Neuronal stem cell (in vitro differentiated cells): ENCODE results near the gene SORL1-AS1.

Experiments used
- DNase-seq: peaks from one replicate; pipeline ENCODE4 v3.0.0-alpha.2; 2013; ENCODE audit warnings: low spot score
- H2AFZ ChIP-seq: one replicate; pipeline ENCODE4 v1.6.1; 2013; ENCODE audit warnings: mild to moderate bottlenecking, low read length, inconsistent platforms
- H2AK5ac ChIP-seq: 2 replicates; pipeline ENCODE4 v1.6.1; 2013; ENCODE audit warnings: low read depth, mild to moderate bottlenecking, inconsistent platforms, low read length, moderate library complexity, mixed read lengths
- H2BK120ac ChIP-seq: 2 replicates; pipeline ENCODE4 v1.6.1; 2013; ENCODE audit warnings: low read depth, mild to moderate bottlenecking, inconsistent platforms, low read length, moderate library complexity, mixed read lengths
- H2BK12ac ChIP-seq: one replicate; pipeline ENCODE4 v1.6.1; 2013; ENCODE audit warnings: low read length, inconsistent platforms
- H2BK15ac ChIP-seq: 2 replicates; pipeline ENCODE4 v1.6.1; 2013; ENCODE audit warnings: mild to moderate bottlenecking, low read length, inconsistent platforms, mixed read lengths
- H2BK5ac ChIP-seq: one replicate; pipeline ENCODE4 v1.6.1; 2013; ENCODE audit warnings: inconsistent platforms, mild to moderate bottlenecking, low read length, moderate library complexity
- H3K14ac ChIP-seq: one replicate; pipeline ENCODE4 v1.6.1; 2013; ENCODE audit warnings: low read length, inconsistent platforms
- H3K18ac ChIP-seq: 2 replicates; pipeline ENCODE4 v1.6.1; 2013; ENCODE audit warnings: low read length, inconsistent platforms
- H3K23ac ChIP-seq: 2 replicates; pipeline ENCODE4 v1.6.1; 2013; ENCODE audit warnings: low read depth, mild to moderate bottlenecking, mixed read lengths, low read length, inconsistent platforms; ENCODE audit not compliant: poor library complexity
- H3K27ac ChIP-seq: replicated peaks from 3 replicates; pipeline ENCODE4 v1.5.1; 2013; ENCODE audit warnings: low read length, inconsistent platforms
- H3K27me3 ChIP-seq, 3 experiments: 2 replicates each; pipeline ENCODE4 v1.6.1; 2013; ENCODE audit warnings: low read length in 3 of 3, mild to moderate bottlenecking in 2 of 3, inconsistent platforms in 1 of 3, low read depth in 1 of 3, mixed read lengths in 1 of 3, moderate library complexity in 1 of 3; ENCODE audit not compliant: control insufficient read depth in 3 of 3, insufficient read depth in 3 of 3
- H3K36me3 ChIP-seq, 2 donors: replicated peaks in 1 of 2; 2 replicates each; pipeline ENCODE4 v1.6.1; 2013; ENCODE audit warnings: low read length in 2 of 2; ENCODE audit not compliant: control insufficient read depth in 2 of 2, insufficient read depth in 2 of 2
- H3K4ac ChIP-seq: 2 replicates; pipeline ENCODE4 v1.6.1; 2013; ENCODE audit warnings: inconsistent platforms, mild to moderate bottlenecking, low read length, moderate library complexity
- H3K4me1 ChIP-seq, 2 donors: 1 replicate in 1 of 2; 2 replicates in 1 of 2; pipeline ENCODE4 v1.6.1; 2013; ENCODE audit warnings: low read length in 2 of 2, low read depth in 1 of 2; ENCODE audit not compliant: control insufficient read depth in 2 of 2, insufficient read depth in 1 of 2
- H3K4me2 ChIP-seq: one replicate; pipeline ENCODE4 v1.6.1; 2013; ENCODE audit warnings: mild to moderate bottlenecking, low read length, inconsistent platforms; ENCODE audit not compliant: insufficient read depth, poor library complexity, severe bottlenecking
- H3K4me3 ChIP-seq, 2 donors: 2 replicates each; pipeline ENCODE4 v1.5.1; 2013; ENCODE audit warnings: low read length in 2 of 2, mild to moderate bottlenecking in 2 of 2, inconsistent platforms in 1 of 2, moderate library complexity in 1 of 2
- H3K79me1 ChIP-seq: one replicate; pipeline ENCODE4 v1.6.1; 2013; ENCODE audit warnings: low read depth, mild to moderate bottlenecking, inconsistent platforms, low read length, moderate library complexity
- H3K9ac ChIP-seq: one replicate; pipeline ENCODE4 v1.6.1; 2013; ENCODE audit warnings: mild to moderate bottlenecking, low read depth, low read length, inconsistent platforms; ENCODE audit not compliant: poor library complexity
- H3K9me3 ChIP-seq, 2 donors: replicated peaks in 1 of 2; 2 replicates each; pipeline versions ENCODE3 to v1.6.1; 2013; ENCODE audit warnings: low read length in 2 of 2, mild to moderate bottlenecking in 2 of 2, inconsistent platforms in 1 of 2, low read depth in 1 of 2, mixed read lengths in 1 of 2, moderate library complexity in 1 of 2; ENCODE audit not compliant: control insufficient read depth in 2 of 2, insufficient read depth in 1 of 2
- H4K8ac ChIP-seq: one replicate; pipeline ENCODE4 v1.6.1; 2013; ENCODE audit warnings: low read depth, mild to moderate bottlenecking, inconsistent platforms, low read length, moderate library complexity
- H4K91ac ChIP-seq: one replicate; pipeline ENCODE4 v1.6.1; 2013; ENCODE audit warnings: low read length, low read depth, mild to moderate bottlenecking, inconsistent platforms; ENCODE audit not compliant: poor library complexity
- WGBS, 2 donors: extraction: QIAGEN DNeasy Blood & Tissue Kit; methylation state at CpG; one replicate each; pipeline ENCODE4 v1.1.7; 2013; ENCODE audit warnings: missing lambda C conversion rate in 2 of 2, mixed read lengths in 1 of 2; ENCODE audit not compliant: insufficient read length in 2 of 2, insufficient replicate concordance in 1 of 2; ENCODE audit errors: extremely low coverage in 2 of 2; 5-methylcytosine and 5-hydroxymethylcytosine counted together

SORL1-AS1 gene

DNA sequence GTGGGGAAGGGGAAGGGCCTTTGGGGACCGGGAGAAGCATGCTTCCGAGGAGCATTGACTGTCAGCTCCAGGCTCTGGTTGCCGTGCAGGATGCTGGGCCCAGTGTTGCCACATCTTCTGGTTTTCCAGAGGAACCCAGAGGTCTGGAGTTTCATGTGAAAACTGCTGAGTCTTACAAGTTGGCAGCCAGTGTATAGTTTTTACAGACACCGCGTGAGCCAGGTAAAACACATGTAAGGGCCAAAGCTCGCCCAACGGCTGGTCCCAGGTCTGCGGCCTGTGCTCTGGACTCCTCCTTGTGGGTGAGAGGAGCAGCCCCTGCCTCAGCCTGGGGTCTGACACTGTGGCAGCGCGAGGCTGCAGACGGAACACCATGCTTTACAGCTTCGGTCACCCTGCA lies 18.4 kb upstream of the SORL1-AS1 start:
- Histone ChIP-seq H3K4me3 (no peak overlapping the region), H3K27ac (no peak overlapping the region), H4K8ac (no peak overlapping the region), H3K9ac (no peak overlapping the region), H4K91ac (no peak overlapping the region), H3K14ac (no peak overlapping the region), H2BK12ac (no peak overlapping the region), H2AFZ (no peak overlapping the region), H2BK5ac (no peak overlapping the region), H3K79me1 (no peaks in the 10 kb centered on the region), H3K36me3 (peaks cover 2 to 27% of the 10 kb centered on the region in 2 donors), H3K4me1 (peaks cover 6 to 13% of the 10 kb centered on the region in 2 donors), H3K4ac (no peak overlapping the region), H3K9me3 (no peaks in the 10 kb centered on the region), H2AK5ac (no peak overlapping the region), H2BK15ac (no peak overlapping the region), H2BK120ac (no peak overlapping the region), H3K27me3 (no peaks in the 10 kb centered on the region), H3K23ac (no peak overlapping the region), H3K4me2 (no peak overlapping the region), H3K18ac (no peak overlapping the region)
- no peak for DNase-seq
- WGBS, 2 donors: no CpG with 5 or more reads among the region's 12 CpGs

DNA sequence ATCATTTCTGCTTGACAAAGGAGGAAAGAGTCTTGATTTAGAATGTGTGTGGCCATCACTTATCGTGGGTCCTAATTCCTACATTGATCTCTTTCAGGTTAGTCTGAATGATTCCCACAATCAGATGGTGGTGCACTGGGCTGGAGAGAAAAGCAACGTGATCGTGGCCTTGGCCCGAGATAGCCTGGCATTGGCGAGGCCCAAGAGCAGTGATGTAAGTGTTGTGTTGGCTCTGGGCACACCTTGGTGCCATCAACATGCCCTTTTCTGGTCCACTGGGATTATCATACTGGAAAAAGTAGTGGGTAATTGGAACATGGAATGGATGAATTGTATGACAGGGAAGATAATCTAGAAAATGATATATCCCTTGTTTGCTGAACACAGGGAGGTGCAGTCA lies 17.1 kb upstream of the SORL1-AS1 start:
- Histone ChIP-seq H3K27me3 (no peaks in the 10 kb centered on the region), H3K18ac (no peak overlapping the region), H3K4ac (no peak overlapping the region)

DNA sequence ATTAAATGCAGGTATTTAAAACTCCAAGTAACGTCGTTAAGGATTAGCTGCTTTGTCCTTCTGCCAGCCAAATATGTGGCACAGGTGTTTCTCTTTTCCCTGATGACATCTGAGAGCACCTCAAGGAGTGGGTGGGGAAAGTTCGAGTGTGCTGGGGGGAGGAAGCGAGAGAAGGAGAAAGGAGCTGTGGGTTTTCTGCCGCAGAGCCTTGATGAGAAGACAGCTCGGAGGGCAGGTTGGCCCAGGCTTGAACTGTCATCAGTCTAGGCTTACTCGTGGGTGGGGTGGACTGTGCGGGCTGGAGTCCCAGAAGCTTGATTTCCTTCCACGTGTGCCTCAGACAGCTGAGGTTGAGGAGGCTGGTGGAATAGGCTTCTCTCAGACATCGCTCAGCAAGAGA lies 15.2 kb upstream of the SORL1-AS1 start:
- no CpG with 5 or more reads among the region's 10 CpGs for WGBS, 2 donors
- no peak overlapping the region for H4K8ac ChIP-seq
- H3K4me2 ChIP-seq: no peak overlapping the region
- H3K9me3 ChIP-seq: no peaks in the 10 kb centered on the region
- H3K4me3 ChIP-seq: no peak overlapping the region
- H3K4ac ChIP-seq: no peak overlapping the region
- no peak overlapping the region for H2AK5ac ChIP-seq
- no peak overlapping the region for H4K91ac ChIP-seq
- peaks cover 2 to 24% of the 10 kb centered on the region in 2 donors for H3K36me3 ChIP-seq
- H2BK120ac ChIP-seq: no peak overlapping the region
- no peaks in the 10 kb centered on the region for H3K27me3 ChIP-seq
- DNase-seq: no peak
- H3K79me1 ChIP-seq: no peaks in the 10 kb centered on the region
- H3K23ac ChIP-seq: no peak overlapping the region
- H3K18ac ChIP-seq: no peak overlapping the region
- no peak overlapping the region for H2BK12ac ChIP-seq
- no peak overlapping the region for H2AFZ ChIP-seq
- peaks cover 14 to 18% of the 10 kb centered on the region in 2 donors for H3K4me1 ChIP-seq
- no peak overlapping the region for H2BK5ac ChIP-seq
- H2BK15ac ChIP-seq: no peak overlapping the region
- no peak overlapping the region for H3K14ac ChIP-seq
- H3K9ac ChIP-seq: no peak overlapping the region
- no peak overlapping the region for H3K27ac ChIP-seq

More for the DNA sequence above, 17.1 kb upstream of the SORL1-AS1 start:
- Histone ChIP-seq H3K79me1 (no peaks in the 10 kb centered on the region), H2BK5ac (no peak overlapping the region), H3K4me3 (no peak overlapping the region), H3K4me1 (peaks cover 10 to 16% of the 10 kb centered on the region in 2 donors), H4K8ac (no peak overlapping the region), H3K9ac (no peak overlapping the region), H3K23ac (no peak overlapping the region), H2AK5ac (no peak overlapping the region), H3K36me3 (peaks cover 2 to 27% of the 10 kb centered on the region in 2 donors), H3K27ac (no peak overlapping the region), H3K14ac (no peak overlapping the region), H2BK120ac (no peak overlapping the region), H2AFZ (no peak overlapping the region), H3K9me3 (no peaks in the 10 kb centered on the region), H2BK15ac (no peak overlapping the region), H4K91ac (no peak overlapping the region), H3K4me2 (no peak overlapping the region), H2BK12ac (no peak overlapping the region)
- no peak for DNase-seq
- WGBS, 2 donors: no CpG with 5 or more reads among the region's 5 CpGs

DNA sequence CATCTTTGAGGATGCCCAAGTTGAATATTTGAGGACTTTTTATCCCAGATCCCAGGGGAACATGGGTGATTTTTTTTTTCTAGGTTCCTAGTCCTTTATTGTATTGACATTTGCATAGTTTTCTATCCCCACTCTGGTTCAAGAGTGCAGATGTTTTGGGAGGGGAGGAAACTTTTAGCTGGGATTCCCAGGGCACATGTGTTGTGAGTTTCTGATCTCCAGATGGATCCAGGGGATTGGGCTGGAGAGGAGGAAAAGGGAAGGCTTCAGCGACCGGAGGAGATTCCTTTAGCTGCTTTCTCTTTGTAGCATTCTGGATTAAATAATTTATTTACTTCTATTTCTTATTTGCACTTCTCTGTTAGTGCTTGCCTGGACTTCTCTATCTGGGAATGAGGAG lies 14.7 kb upstream of the SORL1-AS1 start:
- Histone ChIP-seq H3K18ac (no peak overlapping the region), H3K4me1 (peaks cover 14 to 18% of the 10 kb centered on the region in 2 donors), H2BK15ac (no peak overlapping the region), H3K4ac (no peak overlapping the region), H3K4me2 (no peak overlapping the region), H4K8ac (no peak overlapping the region), H2AFZ (no peak overlapping the region), H2BK5ac (no peak overlapping the region), H2AK5ac (no peak overlapping the region), H3K4me3 (no peak overlapping the region), H3K36me3 (peaks cover 2 to 24% of the 10 kb centered on the region in 2 donors), H3K27me3 (no peaks in the 10 kb centered on the region), H3K79me1 (no peaks in the 10 kb centered on the region), H2BK120ac (no peak overlapping the region), H3K9ac (no peak overlapping the region), H3K14ac (no peak overlapping the region), H3K23ac (no peak overlapping the region), H3K27ac (no peak overlapping the region), H4K91ac (no peak overlapping the region), H2BK12ac (no peak overlapping the region), H3K9me3 (no peaks in the 10 kb centered on the region)
- no CpG with 5 or more reads among the region's 2 CpGs for WGBS, 2 donors
- DNase-seq: no peak
